ENCODE data around the gene LYRM4.

The LYRM4 gene

DNA sequence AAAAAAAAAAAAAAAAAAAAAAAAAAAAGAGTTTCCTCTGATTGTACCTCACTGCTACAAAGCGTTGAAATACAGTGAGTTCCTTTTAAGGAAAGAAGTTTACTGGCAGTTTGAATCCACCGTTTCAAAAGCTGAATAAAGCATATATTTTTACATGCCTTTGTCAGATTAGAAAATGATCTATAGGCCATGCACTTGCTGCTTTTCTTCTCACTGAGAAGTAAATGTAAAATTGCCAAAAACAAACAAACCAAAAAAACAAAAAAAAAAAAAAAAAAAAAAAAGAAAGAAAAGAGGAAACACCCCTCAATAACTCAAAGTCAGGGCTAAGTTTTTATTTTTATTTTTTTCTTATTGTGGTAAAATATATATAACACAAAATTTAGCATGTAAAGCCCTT lies 81.9 kb downstream of the LYRM4 start:
- Histone ChIP-seq H3K27me3 (ENCODE audit: insufficient read depth, low read depth) (no peaks in the 10 kb centered on the region), H3K36me3 (ENCODE audit: insufficient read depth) (no peaks in the 10 kb centered on the region), H3K4me3 (IDR thresholded peaks at IDR 0.05; ENCODE audit: insufficient read depth, low read depth, low read length) (no peak overlapping the region), H3K4me1 (ENCODE audit: low read depth, poor library complexity, severe bottlenecking) (peaks cover 22% of the 10 kb centered on the region), H4K20me1 (ENCODE audit: insufficient read depth) (no peaks in the 10 kb centered on the region), H3K79me2 (ENCODE audit: insufficient read depth, low read depth) (no peaks in the 10 kb centered on the region), H2AFZ (ENCODE audit: low read depth) (no peak overlapping the region), H3K4me2 (no peak overlapping the region), H3K27ac (no peak overlapping the region), H3K9ac (no peak overlapping the region)
- TF ChIP-seq, protein P1, sequence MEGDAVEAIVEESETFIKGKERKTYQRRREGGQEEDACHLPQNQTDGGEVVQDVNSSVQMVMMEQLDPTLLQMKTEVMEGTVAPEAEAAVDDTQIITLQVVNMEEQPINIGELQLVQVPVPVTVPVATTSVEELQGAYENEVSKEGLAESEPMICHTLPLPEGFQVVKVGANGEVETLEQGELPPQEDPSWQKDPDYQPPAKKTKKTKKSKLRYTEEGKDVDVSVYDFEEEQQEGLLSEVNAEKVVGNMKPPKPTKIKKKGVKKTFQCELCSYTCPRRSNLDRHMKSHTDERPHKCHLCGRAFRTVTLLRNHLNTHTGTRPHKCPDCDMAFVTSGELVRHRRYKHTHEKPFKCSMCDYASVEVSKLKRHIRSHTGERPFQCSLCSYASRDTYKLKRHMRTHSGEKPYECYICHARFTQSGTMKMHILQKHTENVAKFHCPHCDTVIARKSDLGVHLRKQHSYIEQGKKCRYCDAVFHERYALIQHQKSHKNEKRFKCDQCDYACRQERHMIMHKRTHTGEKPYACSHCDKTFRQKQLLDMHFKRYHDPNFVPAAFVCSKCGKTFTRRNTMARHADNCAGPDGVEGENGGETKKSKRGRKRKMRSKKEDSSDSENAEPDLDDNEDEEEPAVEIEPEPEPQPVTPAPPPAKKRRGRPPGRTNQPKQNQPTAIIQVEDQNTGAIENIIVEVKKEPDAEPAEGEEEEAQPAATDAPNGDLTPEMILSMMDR (conservative IDR thresholded peaks at IDR 0.05; ENCODE audit: low read depth, low read length), result no peak

DNA sequence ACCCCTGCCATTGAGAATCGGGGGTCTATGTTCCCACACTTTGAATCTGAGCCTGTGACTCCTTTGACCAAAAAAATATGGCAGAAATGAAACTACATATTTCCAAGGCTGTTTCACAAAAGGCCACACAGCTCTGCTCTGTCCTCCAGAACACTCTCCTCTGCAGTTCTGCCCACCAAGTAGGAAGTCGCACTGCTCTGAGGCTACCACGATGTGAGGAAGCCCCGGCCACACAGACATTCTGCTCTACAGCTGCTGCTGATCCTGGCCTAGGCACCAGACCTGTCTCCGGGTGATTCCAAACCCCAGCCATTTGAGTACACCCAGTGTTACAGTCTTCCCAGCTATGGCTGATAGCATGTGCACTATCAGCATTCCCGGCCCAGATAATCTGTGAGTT lies 85.1 kb downstream of the LYRM4 start:
- TF ChIP-seq, protein P1 (conservative IDR thresholded peaks at IDR 0.05; ENCODE audit: low read depth, low read length), result no peak; the same call in 1 of the 2 replicates
- Histone ChIP-seq H3K4me2 (no peak overlapping the region), H3K4me1 (ENCODE audit: low read depth, poor library complexity, severe bottlenecking) (peaks cover 27% of the 10 kb centered on the region), H3K27ac (no peak overlapping the region), H4K20me1 (ENCODE audit: insufficient read depth) (no peaks in the 10 kb centered on the region), H3K79me2 (ENCODE audit: insufficient read depth, low read depth) (no peaks in the 10 kb centered on the region), H3K27me3 (ENCODE audit: insufficient read depth, low read depth) (no peaks in the 10 kb centered on the region), H3K9ac (no peak overlapping the region), H2AFZ (ENCODE audit: low read depth) (no peak overlapping the region), H3K4me3 (IDR thresholded peaks at IDR 0.05; ENCODE audit: insufficient read depth, low read depth, low read length) (no peak overlapping the region), H3K36me3 (ENCODE audit: insufficient read depth) (no peaks in the 10 kb centered on the region)

DNA sequence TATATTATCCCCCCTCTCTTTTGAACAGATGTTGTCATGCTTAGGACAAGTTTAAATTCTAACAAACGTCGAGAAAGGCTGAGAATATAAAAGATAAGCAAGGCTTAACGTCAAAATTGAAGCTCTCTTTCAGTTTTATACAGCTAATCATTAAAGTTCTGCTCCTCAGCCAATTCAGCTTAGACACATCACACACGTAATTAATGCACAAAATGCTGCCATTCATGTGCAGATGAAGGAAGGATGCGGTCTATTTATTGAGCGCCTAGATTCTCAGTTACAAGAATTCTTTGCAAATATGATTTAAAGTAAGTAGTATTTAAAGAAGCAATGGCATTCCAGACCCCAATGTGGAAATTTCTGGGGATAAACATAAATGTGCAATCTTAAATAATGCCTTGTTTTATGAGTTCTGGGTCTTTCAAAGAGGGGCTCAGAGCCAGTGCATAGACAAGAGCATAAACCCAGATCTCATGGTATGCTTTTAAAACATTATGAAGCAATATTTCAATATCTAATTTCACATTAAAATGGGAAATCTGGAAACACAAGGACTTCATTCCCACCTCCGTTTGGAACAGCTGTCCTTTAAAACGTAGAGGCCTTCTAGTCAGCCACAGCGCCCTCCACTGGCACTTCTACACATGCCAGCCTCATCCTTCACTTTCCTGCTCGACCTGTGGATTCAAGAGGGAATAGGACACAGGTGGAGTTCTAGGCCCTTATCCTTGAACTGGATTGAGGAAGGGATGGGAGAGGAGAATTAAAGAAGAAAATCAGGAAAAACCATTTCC lies 85.8 kb downstream of the LYRM4 start:
- TF ChIP-seq, protein P1 (conservative IDR thresholded peaks at IDR 0.05; ENCODE audit: low read depth, low read length), result peak; percentile 58
- peak overlapping the region; percentile 32 for H3K27ac ChIP-seq
- H3K4me2 ChIP-seq, result peak overlapping the region; percentile 43
- H3K9ac ChIP-seq, result peak overlapping the region; percentile 1; the same call in 1 of the 2 replicates
- H2AFZ ChIP-seq (ENCODE audit: low read depth), result peak overlapping the region; percentile 7; the same call in 1 of the 2 replicates
- H4K20me1 ChIP-seq (ENCODE audit: insufficient read depth), result no peaks in the 10 kb centered on the region
- no peak overlapping the region for H3K4me3 ChIP-seq (IDR thresholded peaks at IDR 0.05; ENCODE audit: insufficient read depth, low read depth, low read length)
- no peaks in the 10 kb centered on the region for H3K79me2 ChIP-seq (ENCODE audit: insufficient read depth, low read depth)
- H3K36me3 ChIP-seq (ENCODE audit: insufficient read depth), result no peaks in the 10 kb centered on the region
- H3K27me3 ChIP-seq (ENCODE audit: insufficient read depth, low read depth), result no peaks in the 10 kb centered on the region
- H3K4me1 ChIP-seq (ENCODE audit: low read depth, poor library complexity, severe bottlenecking), result peaks cover 23% of the 10 kb centered on the region

DNA sequence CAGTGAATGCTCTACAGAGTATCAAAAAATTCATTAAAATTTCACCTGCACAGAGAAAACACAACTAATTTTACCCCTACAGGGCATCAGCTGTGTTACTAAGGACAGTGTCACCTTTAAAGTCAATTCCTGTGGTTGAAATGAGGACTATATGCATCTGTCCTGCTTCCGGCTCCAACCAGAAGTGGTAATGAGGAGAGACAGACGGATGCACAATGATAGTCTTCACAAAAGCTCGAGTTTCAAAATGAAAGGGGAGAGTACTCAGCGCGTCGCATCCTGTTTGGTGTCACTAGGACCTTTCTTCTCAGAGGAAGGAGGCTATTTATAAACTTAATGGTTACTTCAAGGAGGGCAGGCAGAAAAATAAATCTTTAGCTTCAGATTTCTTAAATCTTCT lies 86.5 kb downstream of the LYRM4 start:
- H2AFZ ChIP-seq (ENCODE audit: low read depth), result peak overlapping the region; percentile 7; the same call in 1 of the 2 replicates
- H3K27me3 ChIP-seq (ENCODE audit: insufficient read depth, low read depth), result no peaks in the 10 kb centered on the region
- no peaks in the 10 kb centered on the region for H3K79me2 ChIP-seq (ENCODE audit: insufficient read depth, low read depth)
- no peaks in the 10 kb centered on the region for H3K36me3 ChIP-seq (ENCODE audit: insufficient read depth)
- no peak overlapping the region for H3K4me3 ChIP-seq (IDR thresholded peaks at IDR 0.05; ENCODE audit: insufficient read depth, low read depth, low read length)
- no peaks in the 10 kb centered on the region for H4K20me1 ChIP-seq (ENCODE audit: insufficient read depth)
- peak overlapping the region; percentile 32 for H3K27ac ChIP-seq
- H3K9ac ChIP-seq, result peak overlapping the region; percentile 1; the same call in 1 of the 2 replicates
- peaks cover 21% of the 10 kb centered on the region for H3K4me1 ChIP-seq (ENCODE audit: low read depth, poor library complexity, severe bottlenecking)
- peak overlapping the region; percentile 43 for H3K4me2 ChIP-seq
- TF ChIP-seq, protein P1 (conservative IDR thresholded peaks at IDR 0.05; ENCODE audit: low read depth, low read length), result no peak
